OCI-LY1 (cell line): Measurements from ENCODE around the gene TGM6.

Source experiments
- H2AFZ ChIP-seq: fragments of 200-600 bp; sonication (generic), shearing (Covaris generic); 2 replicates; pipeline ENCODE4 v1.6.0; 2014; ENCODE audit warnings: antibody characterized with exemption, mild to moderate bottlenecking, low read length
- H3F3A ChIP-seq: fragments of 200-600 bp; sonication (generic), shearing (Covaris generic); 2 replicates; pipeline ENCODE4 v1.6.0; 2014; ENCODE audit warnings: mild to moderate bottlenecking, antibody characterized with exemption, low read length, moderate library complexity; ENCODE audit not compliant: insufficient read depth
- H3K27ac ChIP-seq: fragments of 200-600 bp; sonication (generic); 2 replicates; pipeline ENCODE4 v1.5.1; 2014; ENCODE audit warnings: low read length, mixed run types, mild to moderate bottlenecking, low read depth; ENCODE audit not compliant: poor library complexity, severe bottlenecking
- H3K27me3 ChIP-seq: fragments of 200-600 bp; sonication (generic); 2 replicates; pipeline ENCODE4 v1.6.0; 2014; ENCODE audit warnings: antibody characterized with exemption, mild to moderate bottlenecking, low read length, moderate library complexity; ENCODE audit not compliant: insufficient read depth
- H3K36me3 ChIP-seq: fragments of 200-600 bp; sonication (generic); 2 replicates; pipeline ENCODE4 v1.6.1; 2014; ENCODE audit warnings: mild to moderate bottlenecking, antibody characterized with exemption, low read length, moderate library complexity, mixed read lengths; ENCODE audit not compliant: insufficient read depth
- H3K4me1 ChIP-seq: fragments of 200-600 bp; sonication (generic); 2 replicates; pipeline ENCODE4 v1.5.1; 2014; ENCODE audit warnings: mild to moderate bottlenecking, low read length, moderate library complexity; ENCODE audit not compliant: insufficient read depth, severe bottlenecking
- H3K4me2 ChIP-seq: fragments of 200-600 bp; sonication (generic), shearing (Covaris generic); 2 replicates; pipeline ENCODE4 v1.6.1; 2014; ENCODE audit warnings: low read length
- H3K4me3 ChIP-seq: fragments of 200-600 bp; sonication (generic); 2 replicates; pipeline ENCODE4 v1.5.1; 2014; ENCODE audit warnings: low read length, low read depth, mild to moderate bottlenecking, mixed read lengths; ENCODE audit not compliant: poor library complexity, severe bottlenecking
- H3K79me2 ChIP-seq: fragments of 200-600 bp; shearing (Covaris generic); 2 replicates; pipeline ENCODE4 v1.6.1; 2016; ENCODE audit warnings: mixed run types, low read length, mixed read lengths; ENCODE audit not compliant: insufficient read depth
- H3K9ac ChIP-seq: fragments of 200-600 bp; sonication (generic), shearing (Covaris generic); 2 replicates; pipeline ENCODE4 v1.6.1; 2014; ENCODE audit warnings: mild to moderate bottlenecking, low read length, mixed read lengths
- H3K9me2 ChIP-seq: fragments of 200-600 bp; sonication (generic), shearing (Covaris generic); 2 replicates; pipeline ENCODE4 v1.6.1; 2014; ENCODE audit warnings: low read depth, mild to moderate bottlenecking, low read length, mixed read lengths
- H3K9me3 ChIP-seq: fragments of 200-600 bp; shearing (Covaris generic); 2 replicates; pipeline ENCODE4 v1.6.1; 2014; ENCODE audit warnings: low read length, mixed read lengths
- H4K20me1 ChIP-seq: fragments of 200-600 bp; sonication (generic), shearing (Covaris generic); 2 replicates; pipeline ENCODE4 v1.6.0; 2016; ENCODE audit warnings: mild to moderate bottlenecking, low read length; ENCODE audit not compliant: insufficient read depth
- EZH2 ChIP-seq: fragments of 200-600 bp; sonication (generic), shearing (Covaris generic); IDR thresholded peaks from 2 replicates; pipeline ENCODE4 v1.8.0; 2017; ENCODE audit warnings: borderline replicate concordance, mixed run types, mild to moderate bottlenecking, antibody characterized with exemption, low read length, moderate library complexity, mixed read lengths
- TF ChIP-seq, protein P1 (sequence below): fragments of 200-600 bp; sonication (generic), shearing (Covaris generic); IDR thresholded peaks from 2 replicates; pipeline ENCODE4 v1.5.1; 2017; ENCODE audit warnings: mild to moderate bottlenecking, antibody characterized with exemption, low read length, moderate library complexity, mixed read lengths

Gene TGM6

DNA sequence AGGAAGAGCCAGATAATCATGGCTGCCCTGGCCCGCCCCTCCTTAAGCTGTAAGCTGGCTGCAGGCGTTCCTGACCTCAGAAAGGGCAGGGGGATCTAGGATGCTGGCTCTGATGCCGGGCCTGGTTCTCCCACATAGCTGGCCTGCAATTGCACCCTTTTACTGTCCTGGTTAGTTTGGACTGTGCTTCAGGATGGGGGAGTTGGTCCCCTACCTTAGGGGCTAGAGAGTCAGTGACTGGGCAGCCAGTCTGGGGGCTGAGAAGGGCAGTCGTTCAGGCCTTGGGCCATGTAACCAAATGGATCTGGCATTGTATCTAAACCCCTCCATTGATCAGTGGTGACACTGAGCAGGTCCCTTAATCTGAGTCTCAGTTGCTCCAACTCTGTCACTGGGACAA is 44.2 kb upstream of the TGM6 start:
- Histone ChIP-seq H3K36me3 (no peaks in the 10 kb centered on the region), H3K79me2 (no peaks in the 10 kb centered on the region), H4K20me1 (no peaks in the 10 kb centered on the region), H3K4me2 (no peak overlapping the region), H3K4me1 (no peaks in the 10 kb centered on the region), H2AFZ (no peak overlapping the region), H3K9me3 (no peaks in the 10 kb centered on the region), H3K9me2 (no peaks in the 10 kb centered on the region), H3K9ac (no peak overlapping the region), H3K27ac (no peak overlapping the region), H3F3A (no peaks in the 10 kb centered on the region), H3K4me3 (no peak overlapping the region), H3K27me3 (no peaks in the 10 kb centered on the region)
- TF ChIP-seq, protein P1, sequence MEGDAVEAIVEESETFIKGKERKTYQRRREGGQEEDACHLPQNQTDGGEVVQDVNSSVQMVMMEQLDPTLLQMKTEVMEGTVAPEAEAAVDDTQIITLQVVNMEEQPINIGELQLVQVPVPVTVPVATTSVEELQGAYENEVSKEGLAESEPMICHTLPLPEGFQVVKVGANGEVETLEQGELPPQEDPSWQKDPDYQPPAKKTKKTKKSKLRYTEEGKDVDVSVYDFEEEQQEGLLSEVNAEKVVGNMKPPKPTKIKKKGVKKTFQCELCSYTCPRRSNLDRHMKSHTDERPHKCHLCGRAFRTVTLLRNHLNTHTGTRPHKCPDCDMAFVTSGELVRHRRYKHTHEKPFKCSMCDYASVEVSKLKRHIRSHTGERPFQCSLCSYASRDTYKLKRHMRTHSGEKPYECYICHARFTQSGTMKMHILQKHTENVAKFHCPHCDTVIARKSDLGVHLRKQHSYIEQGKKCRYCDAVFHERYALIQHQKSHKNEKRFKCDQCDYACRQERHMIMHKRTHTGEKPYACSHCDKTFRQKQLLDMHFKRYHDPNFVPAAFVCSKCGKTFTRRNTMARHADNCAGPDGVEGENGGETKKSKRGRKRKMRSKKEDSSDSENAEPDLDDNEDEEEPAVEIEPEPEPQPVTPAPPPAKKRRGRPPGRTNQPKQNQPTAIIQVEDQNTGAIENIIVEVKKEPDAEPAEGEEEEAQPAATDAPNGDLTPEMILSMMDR = no peak
- no peak for TF ChIP-seq EZH2

DNA sequence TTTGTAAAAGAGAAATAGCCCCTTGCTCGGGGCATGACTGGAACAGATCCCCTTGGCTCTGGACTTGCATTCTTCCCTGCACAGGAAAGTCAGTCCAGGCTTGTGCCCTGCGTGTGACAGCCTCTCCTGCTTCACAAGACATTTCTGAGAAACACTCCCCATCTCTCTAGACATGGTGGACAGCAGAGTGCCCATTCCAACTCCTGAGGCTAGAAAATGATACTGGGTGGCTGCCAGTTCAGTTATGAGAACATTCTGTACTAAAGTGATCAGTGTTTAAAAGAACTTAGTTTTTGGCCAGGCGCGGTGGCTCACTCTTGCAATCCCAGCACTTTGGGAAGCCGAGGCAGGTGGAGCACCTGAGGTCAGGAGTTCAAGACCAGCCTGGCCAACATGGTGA is 43.6 kb upstream of the TGM6 start:
- Histone ChIP-seq H3K27ac (no peak overlapping the region), H3K36me3 (no peaks in the 10 kb centered on the region), H4K20me1 (no peaks in the 10 kb centered on the region), H3K4me2 (no peak overlapping the region), H3K4me3 (no peak overlapping the region), H3K4me1 (no peaks in the 10 kb centered on the region), H3K9me3 (no peaks in the 10 kb centered on the region), H3K27me3 (no peaks in the 10 kb centered on the region), H2AFZ (no peak overlapping the region), H3K79me2 (no peaks in the 10 kb centered on the region), H3K9me2 (no peaks in the 10 kb centered on the region), H3K9ac (no peak overlapping the region), H3F3A (no peaks in the 10 kb centered on the region)
- TF ChIP-seq, protein P1 = no peak
- no peak for TF ChIP-seq EZH2

DNA sequence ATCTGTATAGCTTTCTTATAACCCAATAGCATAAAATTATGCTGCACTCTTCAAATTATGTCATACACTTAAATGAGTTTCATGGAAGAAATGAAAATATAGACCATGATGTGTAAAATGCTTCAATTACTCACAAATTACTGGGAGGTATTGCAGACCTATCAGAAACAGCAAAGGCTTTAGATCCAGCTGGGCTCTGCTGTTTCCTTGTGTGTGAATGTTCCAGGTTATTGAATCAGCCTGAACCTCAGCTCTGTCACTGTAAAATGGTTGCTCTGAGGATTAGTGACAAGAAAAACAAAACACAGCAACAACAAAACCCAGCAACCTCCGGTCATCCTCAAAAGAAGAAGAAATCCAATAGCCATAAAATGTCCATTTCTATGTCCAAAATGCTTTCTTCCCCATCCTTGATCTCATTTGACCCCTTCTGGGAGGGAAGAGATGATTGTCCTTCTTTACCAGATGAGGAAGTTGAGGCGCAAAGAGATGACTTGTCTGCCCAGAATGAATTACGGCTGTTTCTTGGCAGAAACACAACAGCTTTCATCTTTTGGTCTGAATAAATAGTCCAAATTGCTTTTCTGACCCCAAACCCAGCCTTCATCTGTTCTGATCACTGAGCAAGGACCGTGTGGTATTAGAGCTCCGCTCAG is 42.2 kb upstream of the TGM6 start:
- Histone ChIP-seq H4K20me1 (no peaks in the 10 kb centered on the region), H3F3A (no peaks in the 10 kb centered on the region), H3K9me3 (no peaks in the 10 kb centered on the region), H3K4me2 (no peak overlapping the region), H3K4me1 (no peaks in the 10 kb centered on the region), H3K27ac (no peak overlapping the region), H3K9me2 (no peaks in the 10 kb centered on the region), H3K27me3 (no peaks in the 10 kb centered on the region), H3K36me3 (no peaks in the 10 kb centered on the region), H3K79me2 (no peaks in the 10 kb centered on the region), H3K9ac (no peak overlapping the region), H3K4me3 (no peak overlapping the region), H2AFZ (no peak overlapping the region)
- TF ChIP-seq EZH2 = no peak
- TF ChIP-seq, protein P1 = no peak
